ENCODE measurements around the gene NBEA. TPM values are rescaled to one million over a fixed set of nuclear protein-coding genes. Genes with fewer than 3 reads are reported as not detected.
A peak's percentile ranks its signal among the peaks of the same experiment; 100 is the strongest.
"Not testable (repeated sequence)": the region's sequence is repeated elsewhere in the genome, so short reads cannot be mapped to it uniquely, and the experiment has no call there.

Gene NBEA
- total and polyA plus RNA-seq, 2 experiments from 2014 or later = 9.1 to 29.1 TPM

DNA sequence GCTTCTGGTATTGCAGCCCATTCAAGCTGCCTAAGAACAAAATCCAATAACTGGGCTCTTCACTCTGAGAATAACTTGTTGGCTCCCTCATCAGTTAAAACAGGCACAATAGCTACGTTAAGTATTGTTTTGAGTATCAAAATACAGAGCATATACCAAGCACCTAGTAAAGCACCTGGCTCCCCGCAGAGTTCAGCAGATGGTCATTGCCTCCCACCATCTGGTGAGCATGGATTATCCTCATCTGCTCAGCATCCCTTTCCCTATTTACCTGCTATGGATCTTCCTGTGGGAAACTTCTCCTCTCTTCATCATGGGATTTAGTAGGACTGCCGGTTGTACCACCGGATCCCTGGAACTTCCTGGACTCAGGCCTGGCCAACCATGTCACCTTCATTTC lies 733.6 kb downstream of the NBEA start (continued):
- TF ChIP-seq REST (IDR thresholded peaks at IDR 0.05; ENCODE audit: unreplicated experiment) (no peak), CREB1 (CRISPR knock-in tag; IDR thresholded peaks at IDR 0.05; ENCODE audit: low read depth) (no peak), ZNF331 (CRISPR knock-in tag; IDR thresholded peaks at IDR 0.05; ENCODE audit: low read depth) (no peak), EZH2phosphoT487 (IDR thresholded peaks at IDR 0.05; ENCODE audit: unreplicated experiment) (no peak), STAT1 (IDR thresholded peaks at IDR 0.05; ENCODE audit: unreplicated experiment) (no peak), EZH2 (IDR thresholded peaks at IDR 0.05; ENCODE audit: low read depth, unreplicated experiment) (no peak), POLR2AphosphoS5 (IDR thresholded peaks at IDR 0.05; ENCODE audit: low read depth) (no peak), JUNB (IDR thresholded peaks at IDR 0.05; ENCODE audit: unreplicated experiment) (no peak), NANOG (IDR thresholded peaks at IDR 0.05; ENCODE audit: borderline replicate concordance) (no peak), ZNF114 (CRISPR knock-in tag; IDR thresholded peaks at IDR 0.05) (no peak), ETS1 (IDR thresholded peaks at IDR 0.05) (no peak)

DNA sequence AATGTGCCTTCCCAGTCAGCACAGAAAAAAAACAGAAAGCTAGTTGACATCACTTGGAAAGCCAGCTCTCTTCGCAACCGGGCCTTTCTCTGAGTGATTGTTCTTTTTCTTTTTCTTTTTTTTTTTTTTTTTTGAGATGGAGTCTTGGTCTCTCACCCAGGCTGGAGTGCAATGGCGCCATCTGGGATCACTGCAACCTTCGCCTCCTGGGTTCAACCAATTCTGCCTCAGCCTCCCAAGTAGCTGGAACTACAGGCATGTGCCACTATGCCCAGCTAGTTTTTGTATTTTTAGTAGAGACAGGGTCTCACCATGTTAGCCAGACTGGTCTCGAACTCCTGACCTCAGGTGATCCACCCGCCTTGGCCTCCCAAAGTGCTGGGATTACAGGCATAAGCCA lies 735.8 kb downstream of the NBEA start:
- H3K4me1 Mint-ChIP-seq = not testable (repeated sequence)

More for the DNA sequence above, 735.8 kb downstream of the NBEA start:
- H3K9me2 ChIP-seq (ENCODE audit: insufficient read depth); H3F3A ChIP-seq (replicated peaks; ENCODE audit: low read depth); H3K9me3 Mint-ChIP-seq; ATAC-seq; H3K27me3 ChIP-seq (ENCODE audit: insufficient read depth); H4K20me1 ChIP-seq (replicated peaks; ENCODE audit: insufficient read depth); H2AFZ ChIP-seq; H3K4me1 ChIP-seq (ENCODE audit: insufficient read depth); H3K36me3 Mint-ChIP-seq (ENCODE audit: low read depth); H3K4me3 Mint-ChIP-seq; H3K4me3 ChIP-seq; H3K27ac ChIP-seq (ENCODE audit: low read depth); H3K36me3 ChIP-seq (ENCODE audit: insufficient read depth); H3K27ac Mint-ChIP-seq; H3K27me3 Mint-ChIP-seq (ENCODE audit: insufficient read depth, low read depth, poor library complexity); H3K4me2 ChIP-seq; H3K79me2 ChIP-seq (replicated peaks; ENCODE audit: insufficient read depth): not testable (repeated sequence)
- TF ChIP-seq, protein P1, sequence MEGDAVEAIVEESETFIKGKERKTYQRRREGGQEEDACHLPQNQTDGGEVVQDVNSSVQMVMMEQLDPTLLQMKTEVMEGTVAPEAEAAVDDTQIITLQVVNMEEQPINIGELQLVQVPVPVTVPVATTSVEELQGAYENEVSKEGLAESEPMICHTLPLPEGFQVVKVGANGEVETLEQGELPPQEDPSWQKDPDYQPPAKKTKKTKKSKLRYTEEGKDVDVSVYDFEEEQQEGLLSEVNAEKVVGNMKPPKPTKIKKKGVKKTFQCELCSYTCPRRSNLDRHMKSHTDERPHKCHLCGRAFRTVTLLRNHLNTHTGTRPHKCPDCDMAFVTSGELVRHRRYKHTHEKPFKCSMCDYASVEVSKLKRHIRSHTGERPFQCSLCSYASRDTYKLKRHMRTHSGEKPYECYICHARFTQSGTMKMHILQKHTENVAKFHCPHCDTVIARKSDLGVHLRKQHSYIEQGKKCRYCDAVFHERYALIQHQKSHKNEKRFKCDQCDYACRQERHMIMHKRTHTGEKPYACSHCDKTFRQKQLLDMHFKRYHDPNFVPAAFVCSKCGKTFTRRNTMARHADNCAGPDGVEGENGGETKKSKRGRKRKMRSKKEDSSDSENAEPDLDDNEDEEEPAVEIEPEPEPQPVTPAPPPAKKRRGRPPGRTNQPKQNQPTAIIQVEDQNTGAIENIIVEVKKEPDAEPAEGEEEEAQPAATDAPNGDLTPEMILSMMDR (conservative IDR thresholded peaks at IDR 0.05; ENCODE audit: low read depth in 2 of 2) = peak; percentile 26 to 56; a peak in 3 of 4 replicates
- DNase-seq (ENCODE audit: low spot score) = peak; percentile 21

Data from GM23338 (cell line).